ENCODE data around the gene CEACAM19. TPM values are rescaled to one million over a fixed set of nuclear protein-coding genes. Genes with fewer than 3 reads are reported as not detected.

The CEACAM19 gene
- total and polyA plus RNA-seq, 9 of the 15 experiments (the other 6 are each of a cell fraction or from before 2014, with no cell fraction given), result 0.15 to 0.30 (median 0.23) TPM; not detected in 5

GRCh38 chr19:44663996-44664395 lies 7.3 kb upstream of the CEACAM19 start (continued):
- no peak for TF ChIP-seq ATF7 (IDR thresholded peaks at IDR 0.05)
- TF ChIP-seq ZNF316 (IDR thresholded peaks at IDR 0.05), result no peak
- no peak for TF ChIP-seq RUNX1 (IDR thresholded peaks at IDR 0.05; ENCODE audit: low read depth)
- no peak for TF ChIP-seq ZNF584 (CRISPR knock-in tag; IDR thresholded peaks at IDR 0.05; ENCODE audit: low read depth)
- no peak for TF ChIP-seq POLR2G (IDR thresholded peaks at IDR 0.05; ENCODE audit: low read depth, low read length)
- TF ChIP-seq TARDBP (IDR thresholded peaks at IDR 0.05), result no peak
- no peak for TF ChIP-seq MYBL2 (IDR thresholded peaks at IDR 0.05; ENCODE audit: low read depth)
- TF ChIP-seq MYBL2 (CRISPR knock-in tag; IDR thresholded peaks at IDR 0.05; ENCODE audit: borderline replicate concordance), result no peak
- TF ChIP-seq SIN3B (IDR thresholded peaks at IDR 0.05; ENCODE audit: low read depth), result no peak
- no peak for TF ChIP-seq HDAC2 (IDR thresholded peaks at IDR 0.05)
- TF ChIP-seq TCF15 (CRISPR knock-in tag; IDR thresholded peaks at IDR 0.05), result no peak

DNA sequence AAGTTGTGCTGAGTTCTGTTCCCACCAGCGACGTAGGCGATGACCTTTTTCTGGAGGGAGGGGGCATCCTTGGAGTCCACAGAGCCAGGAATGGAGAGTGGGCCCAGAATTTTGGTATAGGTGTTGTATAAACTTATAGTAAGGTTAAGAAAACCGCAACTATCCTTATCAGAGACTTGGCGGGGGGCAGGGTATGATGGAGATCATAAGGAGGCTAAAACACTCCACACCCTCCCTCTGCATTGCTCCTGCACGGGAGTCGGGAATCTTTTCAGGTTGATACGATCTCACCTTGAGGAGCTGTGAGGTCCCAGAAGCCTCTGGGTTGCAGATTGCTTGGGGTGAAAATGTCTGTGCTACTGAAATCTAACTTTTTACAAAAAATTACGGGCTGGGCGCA lies 6.3 kb upstream of the CEACAM19 start:
- CTCF ChIA-PET (ENCODE audit: low intra/inter-chr PET ratio), result no interaction called here
- no TSS peak for BruUV-seq (replicated peaks)
- peaks cover 8% of the 10 kb centered on the region; the same call in 2 of the 3 replicates for H3K36me3 ChIP-seq (ENCODE audit: control insufficient read depth, insufficient read depth, low read length)
- no peaks in the 10 kb centered on the region for H3K27me3 ChIP-seq (ENCODE audit: control insufficient read depth in 2 of 2, insufficient read depth in 2 of 2, low read length in 2 of 2)
- FAIRE-seq, result no peak
- DNase-seq (ENCODE audit: extremely low read depth in 1 of 4, low spot score in 3 of 4), result no peak
- H3K9me1 ChIP-seq (ENCODE audit: control insufficient read depth, insufficient read depth, low read length), result no peaks in the 10 kb centered on the region
- POLR2A ChIA-PET, result interaction anchor here (0.6 kb wide), 1 partner anchor 280 kb away, joined by 3 read pairs; no protein-coding TSS in a partner anchor
- no peak overlapping the region for H3K27ac ChIP-seq (ENCODE audit: extremely low read depth, low read depth, low read length)
- no peak overlapping the region for H3K4me2 ChIP-seq (ENCODE audit: insufficient read depth, low read length)
- ATAC-seq, result no peak
- H3K4me3 ChIP-seq, result no peak overlapping the region
- intact Hi-C loops (cut with micrococcal nuclease), result no loop called here
- H3K4me1 ChIP-seq (replicated peaks in 1 of 2; ENCODE audit: control insufficient read depth in 2 of 2, insufficient read depth in 2 of 2, low read length in 2 of 2), result peaks cover 0 to 5% of the 10 kb centered on the region in 2 experiments; a peak in 4 of 5 replicates
- no peak overlapping the region for H3K9ac ChIP-seq (ENCODE audit: insufficient read depth in 1 of 2, low read depth in 2 of 2, low read length in 2 of 2)
- 65% methylated on average over 10 of the region's 10 CpGs for WGBS (ENCODE audit: insufficient coverage, low coverage, missing lambda C conversion rate)
- H3K79me2 ChIP-seq (ENCODE audit: control insufficient read depth, insufficient read depth, low read length), result no peaks in the 10 kb centered on the region
- H2AFZ ChIP-seq (ENCODE audit: low read depth, low read length), result no peak overlapping the region
- H4K20me1 ChIP-seq (replicated peaks; ENCODE audit: control insufficient read depth, insufficient read depth, low read length), result no peaks in the 10 kb centered on the region
- in situ Hi-C loops (cut with MboI), result no loop called here
- H3K9me3 ChIP-seq (replicated peaks; ENCODE audit: control insufficient read depth, insufficient read depth, low read depth, low read length), result no peaks in the 10 kb centered on the region
- TF ChIP-seq POLR3G (IDR thresholded peaks at IDR 0.05; ENCODE audit: extremely low read depth, insufficient read length, insufficient replicate concordance), result no peak
- no peak for TF ChIP-seq ZNF764 (CRISPR knock-in tag; IDR thresholded peaks at IDR 0.05; ENCODE audit: low read depth)
- no peak for TF ChIP-seq HOXB6 (CRISPR knock-in tag; IDR thresholded peaks at IDR 0.05; ENCODE audit: borderline replicate concordance)
- TF ChIP-seq, protein P1, sequence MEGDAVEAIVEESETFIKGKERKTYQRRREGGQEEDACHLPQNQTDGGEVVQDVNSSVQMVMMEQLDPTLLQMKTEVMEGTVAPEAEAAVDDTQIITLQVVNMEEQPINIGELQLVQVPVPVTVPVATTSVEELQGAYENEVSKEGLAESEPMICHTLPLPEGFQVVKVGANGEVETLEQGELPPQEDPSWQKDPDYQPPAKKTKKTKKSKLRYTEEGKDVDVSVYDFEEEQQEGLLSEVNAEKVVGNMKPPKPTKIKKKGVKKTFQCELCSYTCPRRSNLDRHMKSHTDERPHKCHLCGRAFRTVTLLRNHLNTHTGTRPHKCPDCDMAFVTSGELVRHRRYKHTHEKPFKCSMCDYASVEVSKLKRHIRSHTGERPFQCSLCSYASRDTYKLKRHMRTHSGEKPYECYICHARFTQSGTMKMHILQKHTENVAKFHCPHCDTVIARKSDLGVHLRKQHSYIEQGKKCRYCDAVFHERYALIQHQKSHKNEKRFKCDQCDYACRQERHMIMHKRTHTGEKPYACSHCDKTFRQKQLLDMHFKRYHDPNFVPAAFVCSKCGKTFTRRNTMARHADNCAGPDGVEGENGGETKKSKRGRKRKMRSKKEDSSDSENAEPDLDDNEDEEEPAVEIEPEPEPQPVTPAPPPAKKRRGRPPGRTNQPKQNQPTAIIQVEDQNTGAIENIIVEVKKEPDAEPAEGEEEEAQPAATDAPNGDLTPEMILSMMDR (IDR thresholded peaks at IDR 0.05 in 2 of 3, conservative IDR thresholded peaks at IDR 0.05 in 1 of 3; ENCODE audit: insufficient read depth in 2 of 3, low read depth in 1 of 3, low read length in 3 of 3), result no peak
- TF ChIP-seq SFPQ (IDR thresholded peaks at IDR 0.05; ENCODE audit: low read depth, low read length), result no peak
- no peak for TF ChIP-seq TAL1 (IDR thresholded peaks at IDR 0.05)
- TF ChIP-seq MXI1 (IDR thresholded peaks at IDR 0.05; ENCODE audit: low read depth, low read length), result no peak
- TF ChIP-seq MED1 (CRISPR knock-in tag; IDR thresholded peaks at IDR 0.05; ENCODE audit: borderline replicate concordance), result no peak
- TF ChIP-seq ZNF431 (CRISPR knock-in tag; IDR thresholded peaks at IDR 0.05), result no peak
- TF ChIP-seq HNRNPUL1 (IDR thresholded peaks at IDR 0.05; ENCODE audit: low read length), result no peak
